ENCODE data around the gene CAMK1D. TPM values are rescaled to one million over a fixed set of nuclear protein-coding genes. Genes with fewer than 3 reads are reported as not detected.

The CAMK1D gene
- total and polyA plus RNA-seq, 2 of the 8 experiments (the other 6 are each of a cell fraction or from before 2014, with no cell fraction given) = 3.5 to 10.6 TPM

DNA sequence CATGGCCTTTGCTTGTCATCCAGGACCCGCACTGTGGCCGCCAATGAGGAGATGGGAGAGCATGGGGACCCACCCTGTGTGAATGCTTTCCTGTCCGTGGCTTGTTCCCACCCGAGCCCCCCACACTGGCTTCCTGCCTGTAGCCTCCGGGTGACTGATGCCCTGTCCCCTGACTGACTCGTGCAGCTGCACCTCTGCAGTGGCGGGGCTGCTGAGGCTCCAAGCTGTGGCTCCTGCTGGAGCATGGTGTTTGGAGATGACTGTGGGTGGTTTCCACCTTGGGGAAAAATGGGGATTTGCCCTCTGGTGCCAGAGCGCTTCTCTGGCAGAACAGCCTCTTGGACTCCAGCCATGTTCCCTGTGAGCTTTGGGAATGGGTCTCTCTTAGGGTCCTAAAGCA, 2.1 kb downstream of the CAMK1D start (continued):
- TF ChIP-seq, protein P1, sequence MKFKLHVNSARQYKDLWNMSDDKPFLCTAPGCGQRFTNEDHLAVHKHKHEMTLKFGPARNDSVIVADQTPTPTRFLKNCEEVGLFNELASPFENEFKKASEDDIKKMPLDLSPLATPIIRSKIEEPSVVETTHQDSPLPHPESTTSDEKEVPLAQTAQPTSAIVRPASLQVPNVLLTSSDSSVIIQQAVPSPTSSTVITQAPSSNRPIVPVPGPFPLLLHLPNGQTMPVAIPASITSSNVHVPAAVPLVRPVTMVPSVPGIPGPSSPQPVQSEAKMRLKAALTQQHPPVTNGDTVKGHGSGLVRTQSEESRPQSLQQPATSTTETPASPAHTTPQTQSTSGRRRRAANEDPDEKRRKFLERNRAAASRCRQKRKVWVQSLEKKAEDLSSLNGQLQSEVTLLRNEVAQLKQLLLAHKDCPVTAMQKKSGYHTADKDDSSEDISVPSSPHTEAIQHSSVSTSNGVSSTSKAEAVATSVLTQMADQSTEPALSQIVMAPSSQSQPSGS (IDR thresholded peaks at IDR 0.05; ENCODE audit: low read length) = no peak
- TF ChIP-seq NANOG (IDR thresholded peaks at IDR 0.05; ENCODE audit: insufficient read depth, low read depth, low read length, poor library complexity, severe bottlenecking) (no peak), BCL11A (IDR thresholded peaks at IDR 0.05; ENCODE audit: low read depth in 2 of 2, low read length in 2 of 2) (no peak), ZNF274 (IDR thresholded peaks at IDR 0.05; ENCODE audit: borderline replicate concordance, extremely low read depth, low read length) (no peak), NRF1 (IDR thresholded peaks at IDR 0.05; ENCODE audit: low read depth, low read length) (no peak)
- TF ChIP-seq, protein P2, sequence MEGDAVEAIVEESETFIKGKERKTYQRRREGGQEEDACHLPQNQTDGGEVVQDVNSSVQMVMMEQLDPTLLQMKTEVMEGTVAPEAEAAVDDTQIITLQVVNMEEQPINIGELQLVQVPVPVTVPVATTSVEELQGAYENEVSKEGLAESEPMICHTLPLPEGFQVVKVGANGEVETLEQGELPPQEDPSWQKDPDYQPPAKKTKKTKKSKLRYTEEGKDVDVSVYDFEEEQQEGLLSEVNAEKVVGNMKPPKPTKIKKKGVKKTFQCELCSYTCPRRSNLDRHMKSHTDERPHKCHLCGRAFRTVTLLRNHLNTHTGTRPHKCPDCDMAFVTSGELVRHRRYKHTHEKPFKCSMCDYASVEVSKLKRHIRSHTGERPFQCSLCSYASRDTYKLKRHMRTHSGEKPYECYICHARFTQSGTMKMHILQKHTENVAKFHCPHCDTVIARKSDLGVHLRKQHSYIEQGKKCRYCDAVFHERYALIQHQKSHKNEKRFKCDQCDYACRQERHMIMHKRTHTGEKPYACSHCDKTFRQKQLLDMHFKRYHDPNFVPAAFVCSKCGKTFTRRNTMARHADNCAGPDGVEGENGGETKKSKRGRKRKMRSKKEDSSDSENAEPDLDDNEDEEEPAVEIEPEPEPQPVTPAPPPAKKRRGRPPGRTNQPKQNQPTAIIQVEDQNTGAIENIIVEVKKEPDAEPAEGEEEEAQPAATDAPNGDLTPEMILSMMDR (IDR thresholded peaks at IDR 0.05; ENCODE audit: control extremely low read depth in 1 of 3, insufficient read depth in 1 of 3, low read depth in 1 of 3, low read length in 3 of 3) = no peak

Measured in H1 (cell line).